Stimulated activated CD4-positive, alpha-beta T cell treated with anti-CD3 and anti-CD28 coated beads, Interleukin-4, amount 100 ng/mL, for 24 hours (primary cell): ENCODE data around the gene SRRM3.
"Not testable (repeated sequence)": the region's sequence is repeated elsewhere in the genome, so short reads cannot be mapped to it uniquely, and the experiment has no call there.

Experiments
- DNase-seq: peaks from one replicate; pipeline ENCODE4 v3.0.0-alpha.2; 2020

Gene SRRM3

GRCh38 chr7:76267107-76267893, 65.6 kb downstream of the SRRM3 start:
- DNase-seq, result no peak

DNA sequence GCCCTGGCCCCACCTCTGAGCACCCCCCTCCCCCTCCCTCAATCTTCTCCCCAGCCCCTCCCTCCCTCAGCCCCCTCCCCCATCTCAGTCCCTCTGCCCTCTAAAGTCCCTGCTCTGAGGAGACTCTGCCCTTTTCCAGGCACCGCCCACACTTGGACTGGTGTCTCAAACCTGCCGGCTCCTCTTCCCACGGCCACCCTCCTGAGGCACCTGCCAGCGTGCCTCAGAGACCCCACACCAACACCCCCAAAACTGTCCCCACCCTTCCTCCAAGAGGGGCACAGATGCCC, 66.1 kb downstream of the SRRM3 start:
- no peak for DNase-seq

DNA sequence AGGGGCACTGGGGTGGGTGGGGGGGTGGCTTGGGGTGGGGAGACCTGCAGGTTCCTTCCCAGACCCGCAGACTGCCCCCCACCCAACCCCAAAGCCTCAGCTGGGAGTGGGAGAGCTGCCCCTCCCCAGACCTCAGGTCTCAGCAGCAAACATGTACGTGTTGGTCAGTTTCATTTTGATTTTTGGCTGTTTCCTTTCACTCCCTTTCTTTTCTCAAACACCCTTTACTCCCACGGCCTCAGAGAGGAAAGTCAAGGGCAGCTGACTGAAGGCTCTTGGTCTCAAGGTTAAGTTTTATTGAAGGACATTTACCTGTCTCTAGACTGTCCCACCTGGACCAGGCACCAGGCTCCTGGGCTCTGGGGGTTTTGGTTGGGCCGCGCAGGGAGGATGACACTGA, 66.7 kb downstream of the SRRM3 start:
- no peak for DNase-seq

DNA sequence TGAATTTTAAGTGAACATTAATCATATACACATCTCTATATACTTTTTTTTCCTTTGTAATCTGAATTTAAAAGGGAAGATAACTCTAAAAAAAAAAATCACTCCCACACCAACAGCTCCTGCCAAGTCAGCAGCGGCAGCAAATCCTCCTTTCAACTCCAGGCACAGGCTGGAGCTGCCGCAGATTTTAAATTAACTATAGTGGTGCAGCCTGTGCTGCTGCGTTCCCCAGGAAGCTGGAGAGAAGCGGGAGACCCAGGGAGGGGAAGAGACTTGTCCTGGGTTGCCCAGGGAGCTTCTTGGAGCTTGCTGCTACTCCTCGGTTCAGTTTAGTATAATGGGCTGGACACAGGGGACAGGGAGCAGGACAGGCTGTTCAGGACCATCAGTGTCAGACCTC, 68.2 kb downstream of the SRRM3 start:
- no peak for DNase-seq

- not testable (repeated sequence) for DNase-seq
These were observed 69.7 kb downstream of the SRRM3 start for GRCh38 chr7:76271384-76271783.

GRCh38 chr7:76272142-76272541, 70.4 kb downstream of the SRRM3 start:
- no peak for DNase-seq

DNA sequence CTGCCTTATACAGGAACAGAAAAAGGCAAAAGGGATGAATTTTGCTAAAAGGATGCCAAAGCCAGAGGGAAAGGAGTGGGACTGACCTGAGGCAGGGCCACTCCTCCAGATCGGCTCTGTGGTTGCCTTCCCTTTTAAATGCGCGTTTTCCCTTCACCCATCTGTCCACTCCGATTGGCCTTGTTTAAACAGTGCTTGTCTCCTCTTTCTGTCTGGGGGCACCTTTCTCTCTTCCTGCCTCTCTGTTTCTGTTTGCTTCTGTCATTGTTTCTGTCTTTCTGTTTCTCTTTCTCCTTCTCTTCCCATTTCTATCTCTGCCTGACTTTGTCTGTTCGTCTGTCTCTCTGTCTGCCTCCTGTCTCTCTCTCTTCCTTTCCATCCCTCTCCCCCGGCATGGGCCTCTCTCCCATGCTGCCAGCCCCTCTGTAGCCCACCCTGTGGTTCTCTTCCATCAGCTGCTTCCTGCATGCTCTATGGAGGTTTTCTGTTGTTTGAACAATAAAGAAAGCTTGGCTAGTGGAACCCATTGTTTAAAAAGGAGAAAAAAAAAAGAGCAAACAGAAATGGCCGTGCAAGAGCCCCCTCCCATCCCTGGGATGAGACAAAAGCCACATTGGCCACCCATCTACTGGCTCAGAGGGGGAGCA, 71.3 kb downstream of the SRRM3 start:
- DNase-seq, result no peak

GRCh38 chr7:76273503-76273902, 71.8 kb downstream of the SRRM3 start:
- DNase-seq, result no peak

DNA sequence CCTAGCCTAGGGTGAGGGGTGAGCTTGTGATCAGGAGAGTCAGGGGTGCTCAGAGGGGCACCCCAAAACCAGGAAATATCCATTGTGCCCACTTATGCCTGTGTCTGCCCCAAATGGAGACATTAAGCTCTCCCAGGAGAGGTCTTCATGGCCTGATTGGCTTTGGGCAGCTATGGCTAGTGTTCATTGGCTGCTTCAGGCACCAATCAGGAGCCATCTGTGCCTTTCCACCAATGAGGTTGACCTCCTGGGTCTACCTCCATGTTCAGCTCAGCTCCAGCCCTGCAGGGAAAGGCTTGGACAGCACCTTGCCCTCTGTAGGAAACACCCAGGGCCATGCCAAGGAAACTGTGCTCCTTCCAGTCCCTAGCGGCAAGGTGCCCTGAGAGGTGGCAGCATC, 76.8 kb downstream of the SRRM3 start:
- no peak for DNase-seq

DNA sequence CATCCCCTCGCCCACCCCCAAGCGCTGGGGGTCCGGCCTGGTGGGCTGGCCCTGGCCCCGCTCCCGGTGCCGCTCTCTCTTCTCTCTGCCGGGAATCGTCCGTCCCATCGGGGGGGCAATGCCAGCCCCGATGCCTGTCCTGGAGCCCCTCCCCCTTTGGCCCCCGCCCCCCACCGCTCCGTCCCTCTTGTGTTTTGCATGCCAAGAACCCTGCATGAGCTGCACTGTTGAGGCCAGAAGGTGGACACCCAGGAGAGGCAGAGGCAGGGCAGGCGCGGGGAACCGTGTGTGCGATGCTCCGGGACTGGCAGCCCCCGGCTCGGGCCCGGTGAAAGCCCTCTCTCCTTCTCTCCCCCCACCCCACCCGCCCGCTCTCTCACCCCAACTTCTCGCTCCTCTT, 78.7 kb downstream of the SRRM3 start:
- DNase-seq, result no peak

GRCh38 chr7:76281006-76281705, 79.5 kb downstream of the SRRM3 start:
- no peak for DNase-seq

DNA sequence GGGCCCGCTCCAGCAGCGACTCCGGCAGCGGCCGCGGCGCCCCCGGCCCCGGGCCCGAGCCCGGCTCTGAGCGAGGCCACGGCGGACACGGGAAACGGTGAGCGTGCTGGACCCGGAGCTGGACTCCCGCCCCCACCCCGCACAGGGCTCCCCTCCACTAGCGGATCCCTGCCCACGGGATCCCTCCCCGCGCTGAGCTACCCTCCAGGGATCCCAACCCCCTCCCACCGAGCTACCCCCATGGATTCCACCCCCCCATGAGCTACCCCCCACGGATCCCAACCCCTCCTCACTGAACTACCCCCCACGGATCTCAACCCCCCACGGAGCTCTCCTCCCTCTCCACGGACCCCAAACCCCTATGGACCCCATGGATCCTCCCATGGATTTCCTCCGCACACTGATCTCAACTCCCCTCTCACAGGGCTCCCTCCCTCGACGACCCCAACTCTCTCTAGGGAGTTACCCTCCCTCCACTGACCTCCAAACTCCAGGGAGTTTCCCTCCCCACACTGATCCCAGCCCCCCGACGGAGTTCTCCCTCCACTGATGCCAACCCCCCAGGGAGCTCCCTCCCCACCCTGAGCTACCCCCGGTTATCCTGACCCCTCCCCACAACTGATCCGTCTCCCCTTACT, 80.1 kb downstream of the SRRM3 start:
- DNase-seq, result no peak

- no peak for DNase-seq
These were observed 80.9 kb downstream of the SRRM3 start for GRCh38 chr7:76282344-76283253.

DNA sequence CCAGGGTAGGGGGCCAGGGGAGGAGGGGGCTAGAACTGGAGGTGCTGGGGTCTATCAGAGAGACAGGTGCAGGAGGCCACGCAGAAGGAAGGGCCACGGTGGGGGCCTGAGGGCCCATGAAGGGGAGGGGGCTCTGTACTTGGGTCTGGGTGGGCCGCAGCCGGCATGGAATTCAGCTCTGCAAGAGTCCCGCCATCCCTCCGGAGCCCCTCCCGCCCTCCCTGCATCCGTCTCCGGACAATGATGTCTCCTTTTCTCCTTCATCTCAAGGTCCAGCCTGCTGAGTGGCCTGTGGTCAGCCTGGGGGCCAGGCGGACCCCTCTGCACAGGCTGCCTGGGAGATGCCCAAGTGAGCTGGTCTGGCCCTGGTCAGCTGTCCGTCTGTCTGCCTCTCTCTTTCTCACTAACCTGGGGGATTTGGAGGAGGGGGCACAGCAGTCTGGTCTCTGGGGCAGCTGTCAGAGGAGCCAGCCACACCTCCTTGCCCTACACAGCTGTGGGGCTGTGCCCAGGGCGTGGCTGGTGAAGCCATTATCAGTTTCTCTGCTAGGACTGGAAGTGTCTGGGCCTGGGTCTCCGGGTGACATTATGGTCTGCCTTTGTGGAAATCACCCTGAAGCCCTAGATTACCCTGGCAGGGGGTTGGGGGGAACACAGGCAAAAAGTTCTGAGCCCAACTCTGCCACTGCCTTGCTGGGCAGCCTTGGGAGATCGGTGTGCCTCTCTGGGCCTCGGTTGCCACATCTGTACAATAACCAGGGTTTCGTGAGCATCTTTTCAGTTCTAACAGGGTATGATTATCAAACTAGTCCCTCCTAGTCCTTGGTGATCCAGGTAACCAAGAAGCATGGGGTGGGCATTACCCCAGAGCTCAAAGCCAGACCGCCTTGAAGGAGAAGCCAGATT, 81.8 kb downstream of the SRRM3 start:
- DNase-seq, result no peak

GRCh38 chr7:76285604-76286374, 84.1 kb downstream of the SRRM3 start:
- no peak for DNase-seq

DNA sequence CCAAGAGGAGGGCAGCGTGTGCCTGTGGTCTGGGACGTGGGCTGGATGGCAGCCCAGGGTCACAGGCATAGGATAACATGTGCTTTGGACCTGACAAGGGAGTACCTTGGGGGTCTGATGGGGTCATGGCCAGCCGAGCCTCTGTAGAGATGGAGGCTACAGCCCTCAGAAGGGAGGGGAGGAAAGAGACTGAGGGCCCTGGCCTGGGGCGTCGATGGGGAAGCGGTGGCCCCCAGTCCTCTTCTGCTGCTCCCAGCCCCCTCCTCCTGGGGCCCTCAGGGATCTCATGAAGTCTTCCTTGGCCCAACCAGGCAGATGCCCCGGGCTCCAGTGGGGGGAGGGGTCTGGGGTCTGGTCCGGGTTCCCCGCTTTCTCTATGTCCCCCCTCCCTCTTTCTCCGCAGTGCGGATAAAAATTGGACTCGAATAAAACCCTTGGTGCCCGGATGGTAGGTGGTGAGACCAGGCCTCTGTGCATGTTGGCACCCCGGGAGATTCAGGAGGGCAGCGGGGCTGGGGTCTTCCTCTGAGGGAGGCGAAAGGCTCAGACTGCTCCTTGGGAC, 85.2 kb downstream of the SRRM3 start:
- no peak for DNase-seq

GRCh38 chr7:76290847-76291350, 89.2 kb downstream of the SRRM3 start:
- not testable (repeated sequence) for DNase-seq

- DNase-seq, result peak; percentile 91
These were observed 89.9 kb downstream of the SRRM3 start for GRCh38 chr7:76291351-76292212.

DNA sequence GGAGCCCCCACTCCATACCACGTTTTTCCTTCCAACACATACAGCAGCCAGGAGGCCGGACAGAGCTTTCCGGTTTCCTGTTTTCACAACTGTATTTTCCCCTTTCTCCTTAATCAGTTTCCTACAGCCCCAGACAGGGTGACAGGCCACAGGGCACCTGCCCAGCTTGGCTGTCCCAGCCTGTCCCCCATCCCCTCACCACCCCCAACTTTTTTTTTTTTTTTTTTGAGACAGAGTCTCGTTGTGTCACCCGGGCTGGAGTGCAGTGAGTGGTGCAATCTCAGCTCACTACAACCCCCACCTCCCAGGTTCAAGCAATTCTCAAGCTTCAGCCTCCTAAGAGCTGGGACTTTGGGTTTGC, 90.5 kb downstream of the SRRM3 start:
- no peak for DNase-seq
